NCI-H345 treated with DMSO at 0.1 percent for 48 hours (cell line): ENCODE results near the gene ABCB8.

Experiments
- DNase-seq: peaks from one replicate; lab custom pipeline; 2025; ENCODE audit not compliant: unreplicated experiment; lab: John Stamatoyannopoulos, UW

Gene ABCB8

GRCh38 chr7:151085329-151085690, 57.1 kb downstream of the ABCB8 start:
- no peak for DNase-seq

- peak; percentile 47 for DNase-seq
These were observed 57.7 kb downstream of the ABCB8 start, which contains the start of gene AGAP3 for GRCh38 chr7:151085691-151086620. Gene AGAP3 (plus strand): TSS chr7:151086475. CDS start chr7:151086742, 267 bp downstream.

- DNase-seq, result no peak
These were observed 58.6 kb downstream of the ABCB8 start for GRCh38 chr7:151086802-151087244.

GRCh38 chr7:151087245-151088018, 59.2 kb downstream of the ABCB8 start:
- no peak for DNase-seq

- no peak for DNase-seq
These were observed 60.0 kb downstream of the ABCB8 start for GRCh38 chr7:151088019-151088855.

- no peak for DNase-seq
These were observed 60.8 kb downstream of the ABCB8 start for GRCh38 chr7:151088856-151089699.

- DNase-seq, result no peak
These were observed 61.9 kb downstream of the ABCB8 start for GRCh38 chr7:151089893-151090730.

- DNase-seq, result no peak
These were observed 62.8 kb downstream of the ABCB8 start for GRCh38 chr7:151091003-151091402.

- DNase-seq, result no peak
These were observed 63.2 kb downstream of the ABCB8 start for GRCh38 chr7:151091431-151091830.

GRCh38 chr7:151091988-151092387, 63.7 kb downstream of the ABCB8 start:
- DNase-seq, result no peak

GRCh38 chr7:151093748-151094147, 65.5 kb downstream of the ABCB8 start:
- no peak for DNase-seq

- DNase-seq, result no peak
These were observed 66.4 kb downstream of the ABCB8 start for GRCh38 chr7:151094675-151095074.

GRCh38 chr7:151095123-151095797, 67.0 kb downstream of the ABCB8 start:
- DNase-seq, result no peak

GRCh38 chr7:151095828-151096475, 67.7 kb downstream of the ABCB8 start:
- no peak for DNase-seq
